Pancreas (tissue), 10 donors: ENCODE results near the gene GTF2F2. TPM values are rescaled to one million over a fixed set of nuclear protein-coding genes. Genes with fewer than 3 reads are reported as not detected.

Experiments
- ATAC-seq, 4 donors: fragments of 200-7000 bp; cut with Tn5 transposase; one replicate each; pipeline versions ENCODE4 v1.8.0 to v1.9.1; 2020; ENCODE audit warnings: mild to moderate bottlenecking in 4 of 4, moderate library complexity in 4 of 4
- DNase-seq, 6 donors: peaks; one replicate each; pipeline ENCODE4 v3.0.0-alpha.2; 2020
- FAIRE-seq: peaks from 2 replicates; lab custom pipeline; 2012; peaks lifted over from hg19 to GRCh38; lab: Jason Lieb, UNC
- H3K27ac ChIP-seq, 4 donors: fragments of 200-600 bp; sonication (generic); 1 replicate in 3 of 4; 2 replicates in 1 of 4; pipeline versions ENCODE4 v1.5.0 to v1.8.0; 2020
- H3K27me3 ChIP-seq, 4 donors: fragments of 200-600 bp; one replicate each; pipeline ENCODE4 v1.8.0; 2021
- H3K36me3 ChIP-seq, 3 donors: fragments of 200-600 bp; sonication (generic) in 1 of 3; one replicate each; pipeline versions ENCODE4 v1.5.0 to v1.8.0; 2020 to 2021
- H3K4me1 ChIP-seq, 3 donors: fragments of 200-600 bp; one replicate each; pipeline ENCODE4 v1.8.0; 2021
- H3K4me3 ChIP-seq, 4 donors: fragments of 200-600 bp; sonication (generic) in 2 of 4; one replicate each; pipeline versions ENCODE4 v1.5.0 to v1.8.0; 2020 to 2021
- H3K9me3 ChIP-seq, 4 donors: fragments of 200-600 bp; one replicate each; pipeline ENCODE4 v1.8.0; 2021
- WGBS, 2 donors: extraction: QIAGEN DNeasy Blood & Tissue Kit; methylation state at CpG; one replicate each; pipeline ENCODE4 v1.1.7; 2013; 5-methylcytosine and 5-hydroxymethylcytosine counted together
- intact Hi-C, 3 donors: fragments of 100-400 bp; cut with DNase I; formaldehyde crosslinking; loops; one replicate each; pipeline versions ENCODE4 v1.11.1 to v1.14.2; 2022
- polyA plus RNA-seq, 2 donors: library from polyadenylated mRNA; stranded (reverse); fragments of 200-250 nt; gene quantifications; one replicate each; pipeline ENCODE4 v1.2.3, GENCODE V29; 2013
- total RNA-seq, 6 donors: library from RNA; stranded (reverse); fragmentation: NEBNext Ultra II Directional in 4 of 6; extraction: Animal tissue kit (Norgen Biotek cat#: 25700) in 4 of 6; gene quantifications; one replicate each; pipeline versions ENCODE4 v1.2.1 to v1.2.4, GENCODE V29; 2021 to 2023
- TF ChIP-seq, protein P1 (sequence below), 4 donors: fragments of 200-600 bp; sonication (generic) in 3 of 4; IDR thresholded peaks; one replicate each; pipeline versions ENCODE4 v1.5.0 to v1.8.0; 2021; ENCODE audit warnings: antibody characterized with exemption in 4 of 4
- donor health status: healthy with polysubstance abuse.
- donor health status: DM: no; HTN: no; CAD: no; lungs with moderate emphysema.
- donor health status: DM: no; HTN: no; CAD: no.
- donor health status: control.
- donor health status: control.
- donor health status: Bipolar disorder and iron deficiency.
- donor health status: DM: yes; HTN: yes; CAD: no.
- donor health status: DM: no; HTN: no; CAD: no.
- donor health status: DM: no; HTN: no; CAD: no.
- donor health status: DM: yes; HTN: yes; CAD: no.

Gene GTF2F2
- total and polyA plus RNA-seq, 8 donors: 6.0 to 8.6 (median 7.7) TPM

DNA sequence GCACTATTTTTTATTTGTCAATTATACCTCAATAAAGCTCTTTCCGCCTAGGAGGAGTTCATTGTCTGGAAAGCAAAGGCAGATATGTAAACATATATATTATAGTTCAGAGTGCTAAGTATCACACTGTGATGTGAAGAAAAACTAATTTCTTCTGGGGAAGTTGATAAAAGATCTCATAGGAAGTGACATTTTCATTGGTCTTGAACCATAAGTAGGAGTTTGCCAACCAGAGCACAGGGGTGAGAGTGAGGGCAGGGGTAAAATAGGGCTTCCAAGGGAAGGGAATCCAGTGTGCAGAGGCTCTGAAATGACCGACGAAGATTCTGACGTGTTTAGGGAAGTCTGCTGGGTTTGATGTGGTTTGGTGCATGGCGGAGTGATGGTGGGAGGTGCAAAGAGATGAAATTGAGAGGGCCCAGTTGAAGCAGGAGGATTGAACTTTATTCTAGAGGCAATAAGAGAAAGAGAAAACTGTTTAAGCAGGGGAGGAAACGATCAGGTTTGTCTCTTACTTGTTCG is 780 bp upstream of the GTF2F2 start:
- Histone ChIP-seq H3K9me3 (no peaks in the 10 kb centered on the region), H3K27ac (peak overlapping the region in 2 of 4 donors; percentile 66), H3K4me1 (peaks cover 8 to 11% (median 10%) of the 10 kb centered on the region in 3 donors), H3K27me3 (no peaks in the 10 kb centered on the region), H3K36me3 (no peaks in the 10 kb centered on the region), H3K4me3 (peak overlapping the region; percentile 47 to 79 (median 74))
- TF ChIP-seq, protein P1, sequence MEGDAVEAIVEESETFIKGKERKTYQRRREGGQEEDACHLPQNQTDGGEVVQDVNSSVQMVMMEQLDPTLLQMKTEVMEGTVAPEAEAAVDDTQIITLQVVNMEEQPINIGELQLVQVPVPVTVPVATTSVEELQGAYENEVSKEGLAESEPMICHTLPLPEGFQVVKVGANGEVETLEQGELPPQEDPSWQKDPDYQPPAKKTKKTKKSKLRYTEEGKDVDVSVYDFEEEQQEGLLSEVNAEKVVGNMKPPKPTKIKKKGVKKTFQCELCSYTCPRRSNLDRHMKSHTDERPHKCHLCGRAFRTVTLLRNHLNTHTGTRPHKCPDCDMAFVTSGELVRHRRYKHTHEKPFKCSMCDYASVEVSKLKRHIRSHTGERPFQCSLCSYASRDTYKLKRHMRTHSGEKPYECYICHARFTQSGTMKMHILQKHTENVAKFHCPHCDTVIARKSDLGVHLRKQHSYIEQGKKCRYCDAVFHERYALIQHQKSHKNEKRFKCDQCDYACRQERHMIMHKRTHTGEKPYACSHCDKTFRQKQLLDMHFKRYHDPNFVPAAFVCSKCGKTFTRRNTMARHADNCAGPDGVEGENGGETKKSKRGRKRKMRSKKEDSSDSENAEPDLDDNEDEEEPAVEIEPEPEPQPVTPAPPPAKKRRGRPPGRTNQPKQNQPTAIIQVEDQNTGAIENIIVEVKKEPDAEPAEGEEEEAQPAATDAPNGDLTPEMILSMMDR (IDR thresholded peaks at IDR 0.05): no peak
- FAIRE-seq: no peak
- peak in 3 of 4 donors; percentile 20 to 55 (median 44) for ATAC-seq
- no peak for DNase-seq
- 18% methylated on average over 7 of the region's 7 CpGs for WGBS, 2 donors
- intact Hi-C loops: no loop called here

DNA sequence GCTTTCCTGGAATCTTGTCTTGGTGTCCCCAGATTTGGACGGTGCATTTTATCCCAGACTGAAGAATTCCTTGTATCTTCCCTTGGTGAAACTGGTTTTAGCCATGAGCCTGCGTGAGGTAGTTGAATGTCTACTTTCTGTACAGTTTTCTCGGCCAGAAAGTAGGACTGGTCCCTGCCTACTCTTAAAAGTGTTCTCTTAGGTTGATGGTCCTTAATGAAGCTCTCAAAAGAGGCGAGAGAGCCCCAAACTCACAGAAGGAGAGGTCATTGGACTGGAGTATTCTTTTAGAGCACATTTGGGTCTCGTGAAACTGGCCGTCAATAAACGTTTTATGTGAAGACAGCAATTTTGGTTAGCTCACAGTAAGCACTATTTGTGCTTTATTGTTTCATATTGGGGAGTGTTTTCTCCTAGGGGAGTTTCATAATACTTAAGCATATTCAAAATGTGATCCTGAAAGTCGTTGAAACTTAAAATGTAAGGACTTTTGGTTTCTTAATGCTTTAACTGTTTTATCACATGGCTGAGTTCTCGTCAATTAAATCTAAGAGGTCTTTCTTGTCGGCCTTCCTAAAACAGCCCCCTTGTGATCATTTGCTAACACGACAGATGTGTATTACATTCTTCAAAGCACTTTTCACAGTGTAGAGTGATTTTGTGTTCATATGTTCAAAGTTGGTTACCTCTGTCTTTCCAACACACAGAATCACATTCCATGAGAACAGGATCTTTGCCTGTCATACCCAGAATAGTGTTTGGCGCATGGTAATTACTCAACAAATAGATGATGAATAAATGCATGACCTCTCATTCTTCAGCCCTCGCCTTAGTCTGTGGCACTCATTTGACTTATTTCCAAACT is 889 bp downstream of the GTF2F2 start:
- ATAC-seq (peak; percentile 2 to 8 (median 3)), FAIRE-seq (no peak)
- intact Hi-C loops: no loop called here

DNA sequence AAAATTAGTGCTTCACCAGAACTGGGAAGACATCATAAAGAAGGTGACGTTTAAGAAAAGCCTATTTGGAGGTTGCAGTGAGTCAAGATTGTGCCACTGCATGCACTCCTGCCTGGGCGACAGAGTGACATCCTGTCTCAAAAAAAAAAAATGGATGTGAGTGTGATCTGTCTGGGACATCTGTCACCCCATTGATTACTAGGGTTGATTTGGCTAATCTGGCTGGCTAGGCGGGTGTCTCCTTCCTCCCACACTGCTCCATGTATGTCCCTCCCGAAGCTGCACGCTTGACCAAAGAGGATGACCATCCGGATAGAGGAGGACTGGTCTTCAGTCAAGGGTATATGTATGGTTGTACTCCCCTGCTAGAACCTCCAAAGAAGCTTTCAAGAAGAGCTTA is 2.6 kb downstream of the GTF2F2 start:
- Histone ChIP-seq H3K27ac (no peak overlapping the region), H3K4me3 (no peak overlapping the region), H3K27me3 (no peaks in the 10 kb centered on the region), H3K4me1 (peaks cover 8 to 11% (median 10%) of the 10 kb centered on the region in 3 donors), H3K36me3 (no peaks in the 10 kb centered on the region), H3K9me3 (no peaks in the 10 kb centered on the region)
- TF ChIP-seq, protein P1 (IDR thresholded peaks at IDR 0.05): no peak
- 84 to 87% methylated on average over 6 of the region's 6 CpGs for WGBS, 2 donors
- ATAC-seq (no peak), FAIRE-seq (no peak), DNase-seq (no peak)
- intact Hi-C loops: no loop called here

More for the DNA sequence above, 889 bp downstream of the GTF2F2 start:
- DNase-seq: no peak
- Histone ChIP-seq H3K27me3 (no peaks in the 10 kb centered on the region), H3K4me3 (peak overlapping the region; percentile 47 to 79 (median 74)), H3K36me3 (no peaks in the 10 kb centered on the region), H3K9me3 (no peaks in the 10 kb centered on the region), H3K27ac (peak overlapping the region; percentile 17 to 66 (median 61)), H3K4me1 (peaks cover 8 to 11% (median 10%) of the 10 kb centered on the region in 3 donors)
- TF ChIP-seq, protein P1 (IDR thresholded peaks at IDR 0.05): no peak
- 4 to 6% methylated on average over 13 of the region's 13 CpGs for WGBS, 2 donors

- Histone ChIP-seq H3K27me3 (no peaks in the 10 kb centered on the region), H3K4me1 (no peaks in the 10 kb centered on the region), H3K4me3 (no peak overlapping the region), H3K36me3 (no peaks in the 10 kb centered on the region), H3K27ac (no peak overlapping the region), H3K9me3 (no peaks in the 10 kb centered on the region)
- TF ChIP-seq, protein P1 (IDR thresholded peaks at IDR 0.05): no peak
- 96 to 99% methylated on average over 6 of the region's 6 CpGs for WGBS, 2 donors
- FAIRE-seq (no peak), ATAC-seq (no peak), DNase-seq (no peak)
- intact Hi-C loops: no loop called here
Observed at GRCh38 chr13:45132369-45133064, 12.2 kb downstream of the GTF2F2 start.
